Neutrophil (primary cell): Measurements from ENCODE around the gene ZSCAN20.

ENCODE experiments used
- H3K27ac ChIP-seq: fragments of 200-600 bp; sonication (generic); 2 replicates; pipeline ENCODE4 v1.5.1; 2016; ENCODE audit warnings: mild to moderate bottlenecking, moderate library complexity
- H3K27me3 ChIP-seq: fragments of 200-600 bp; sonication (generic); 2 replicates; pipeline ENCODE4 v1.6.0; 2016; ENCODE audit warnings: mild to moderate bottlenecking
- H3K36me3 ChIP-seq: fragments of 200-600 bp; sonication (generic); 2 replicates; pipeline ENCODE4 v1.5.1; 2017
- H3K4me1 ChIP-seq, 2 experiments: fragments of 200-600 bp in 1 of 2; sonication (generic) in 1 of 2; 1 replicate in 1 of 2; 2 replicates in 1 of 2; pipeline versions ENCODE4 v1.5.1 to v1.6.1; 2013 to 2016; ENCODE audit warnings: low read depth in 1 of 2, low read length in 1 of 2, mild to moderate bottlenecking in 1 of 2, moderate library complexity in 1 of 2; ENCODE audit not compliant: control insufficient read depth in 1 of 2, insufficient read depth in 1 of 2
- H3K4me3 ChIP-seq, 2 experiments: fragments of 200-600 bp in 1 of 2; sonication (generic) in 1 of 2; 1 replicate in 1 of 2; 2 replicates in 1 of 2; pipeline ENCODE4 v1.5.1; 2013 to 2016; ENCODE audit warnings: low read depth in 1 of 2, low read length in 1 of 2, mild to moderate bottlenecking in 1 of 2, moderate library complexity in 1 of 2
- H3K9me3 ChIP-seq: fragments of 200-600 bp; sonication (generic); 2 replicates; pipeline ENCODE4 v1.5.1; 2016
- CTCF ChIP-seq: fragments of 200-600 bp; sonication (generic); IDR thresholded peaks from 2 replicates; pipeline ENCODE4 v1.5.1; 2016; ENCODE audit warnings: antibody characterized with exemption

The ZSCAN20 gene

GRCh38 chr1:33471416-33471815 lies 1.0 kb upstream of the ZSCAN20 start:
- no peak for TF ChIP-seq CTCF
- Histone ChIP-seq H3K27me3 (no peaks in the 10 kb centered on the region), H3K27ac (no peak overlapping the region), H3K9me3 (no peaks in the 10 kb centered on the region), H3K4me1 (peaks cover 8 to 12% of the 10 kb centered on the region in 2 experiments), H3K36me3 (no peaks in the 10 kb centered on the region), H3K4me3 (no peak overlapping the region)

DNA sequence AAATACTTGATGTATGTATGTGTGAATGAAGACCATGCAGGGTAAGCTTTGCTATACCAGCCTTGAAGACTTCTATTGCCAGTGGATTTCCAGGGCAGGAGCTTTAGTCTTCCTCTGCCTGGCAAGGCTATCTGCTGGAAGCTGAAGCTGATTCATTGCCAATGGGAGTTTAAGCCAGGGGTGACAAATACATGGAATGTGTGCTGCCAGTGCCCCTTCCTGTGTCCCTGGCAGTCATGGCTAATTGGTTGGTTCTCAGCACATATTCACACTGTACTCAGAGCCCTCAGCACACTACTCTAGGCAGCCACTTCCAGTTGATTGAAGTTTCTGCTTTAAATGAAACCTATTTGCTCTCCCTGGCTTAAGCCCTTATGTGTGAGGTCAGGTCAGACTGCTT lies 1.5 kb downstream of the ZSCAN20 start:
- Histone ChIP-seq H3K4me1 (peaks cover 8 to 12% of the 10 kb centered on the region in 2 experiments), H3K36me3 (no peaks in the 10 kb centered on the region), H3K27ac (no peak overlapping the region), H3K4me3 (no peak overlapping the region), H3K27me3 (no peaks in the 10 kb centered on the region), H3K9me3 (no peaks in the 10 kb centered on the region)
- no peak for TF ChIP-seq CTCF

DNA sequence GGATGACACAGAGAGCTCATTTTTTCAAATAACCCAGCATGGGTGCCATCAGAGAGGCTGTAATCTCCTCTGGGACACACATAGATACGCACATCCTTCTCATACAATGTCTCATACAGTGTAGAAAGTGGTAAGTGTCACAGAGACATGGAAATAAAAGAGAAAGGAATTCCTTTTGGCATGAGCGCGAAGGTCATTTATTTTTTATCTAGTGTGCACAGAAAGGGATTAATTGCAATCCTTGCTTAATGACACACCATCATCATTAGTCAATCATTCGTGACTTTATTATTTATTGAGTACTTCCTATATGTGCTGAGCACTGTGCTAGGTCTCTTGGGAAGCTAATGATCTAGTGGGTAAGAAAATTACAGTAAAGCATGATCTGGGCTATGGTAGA lies 5.0 kb downstream of the ZSCAN20 start:
- no peaks in the 10 kb centered on the region for H3K27me3 ChIP-seq
- TF ChIP-seq CTCF, result no peak
- H3K9me3 ChIP-seq, result no peaks in the 10 kb centered on the region
- peaks cover 2 to 3% of the 10 kb centered on the region in 2 experiments for H3K4me1 ChIP-seq
- no peaks in the 10 kb centered on the region for H3K36me3 ChIP-seq
- no peak overlapping the region for H3K4me3 ChIP-seq
- H3K27ac ChIP-seq, result no peak overlapping the region

GRCh38 chr1:33482412-33482811 lies 10.0 kb downstream of the ZSCAN20 start:
- H3K36me3 ChIP-seq, result no peaks in the 10 kb centered on the region
- no peak overlapping the region for H3K27ac ChIP-seq
- no peaks in the 10 kb centered on the region for H3K9me3 ChIP-seq
- no peaks in the 10 kb centered on the region for H3K4me1 ChIP-seq
- no peak for TF ChIP-seq CTCF
- H3K4me3 ChIP-seq, result no peak overlapping the region
- H3K27me3 ChIP-seq, result no peaks in the 10 kb centered on the region

DNA sequence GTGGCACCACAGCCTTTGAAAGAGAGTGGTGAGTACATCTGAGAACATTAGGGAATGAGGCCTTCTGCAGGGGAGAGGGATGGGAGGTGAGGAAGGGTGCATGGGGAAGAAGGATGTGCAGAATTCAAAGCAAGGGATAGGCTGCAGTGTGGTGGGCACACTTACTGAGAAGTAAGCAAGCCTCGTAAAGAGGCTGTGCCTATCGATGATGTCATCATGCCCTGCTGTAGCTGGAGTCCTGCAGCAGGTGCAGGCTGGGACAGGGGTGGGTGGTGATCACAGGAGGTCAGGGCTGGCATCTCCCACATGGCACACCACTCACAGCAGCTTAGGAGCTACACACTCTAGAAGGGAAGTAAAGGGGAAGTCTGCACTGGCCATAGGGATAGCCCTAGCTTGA lies 16.2 kb downstream of the ZSCAN20 start:
- H3K36me3 ChIP-seq, result no peaks in the 10 kb centered on the region

More for the DNA sequence above, 16.2 kb downstream of the ZSCAN20 start:
- H3K27ac ChIP-seq, result no peak overlapping the region
- H3K4me3 ChIP-seq, result no peak overlapping the region
- TF ChIP-seq CTCF, result no peak
- H3K27me3 ChIP-seq, result no peaks in the 10 kb centered on the region
- no peaks in the 10 kb centered on the region for H3K4me1 ChIP-seq
- H3K9me3 ChIP-seq, result no peaks in the 10 kb centered on the region
